Airway epithelial cell (primary cell): Measurements from ENCODE around the gene PLA2G4C. TPM values are rescaled to one million over a fixed set of nuclear protein-coding genes. Genes with fewer than 3 reads are reported as not detected.

Source experiments
- total RNA-seq: library from RNA; depleted of rRNA; stranded (reverse); fragments of >200 nt; gene quantifications from 2 replicates; pipeline ENCODE4 v1.2.3, GENCODE V29; 2015

Gene PLA2G4C
- 0.56 TPM in 1 of 2 replicates, not detected in the other for total RNA-seq

GRCh38 chr19:48110350-48110966, at the start of gene PLA2G4C:
TSS of gene PLA2G4C (minus strand) at chr19:48110817. CDS start at chr19:48106529, 4,288 bp downstream.

GRCh38 chr19:48043675-48044258, 66.8 kb downstream of the PLA2G4C start, which contains the start of gene CABP5:
TSS of gene CABP5 (minus strand) at chr19:48044079. CDS start at chr19:48043922, 157 bp downstream.

Other genes with a start within 250 kb of the PLA2G4C start
- gene SULT2A1, start 224.5 kb downstream of the PLA2G4C start, total RNA-seq, result not detected in 2 replicates
- not detected in 2 replicates for gene BSPH1, start 118.6 kb downstream of the PLA2G4C start, total RNA-seq
- gene ELSPBP1, start 116.2 kb downstream of the PLA2G4C start, total RNA-seq, result not detected in 2 replicates
- gene CABP5, start 66.7 kb downstream of the PLA2G4C start, total RNA-seq, result not detected in 2 replicates
- gene LIG1, start 59.5 kb upstream of the PLA2G4C start, total RNA-seq, result 37.2 and 72.2 TPM in 2 replicates
- gene ZSWIM9, start 59.9 kb upstream of the PLA2G4C start, total RNA-seq, result 1.7 and 2.0 TPM in 2 replicates
- gene CARD8, start 145.1 kb upstream of the PLA2G4C start, total RNA-seq, result 4.5 and 8.3 TPM in 2 replicates
- gene ZNF114, start 159.3 kb upstream of the PLA2G4C start, total RNA-seq, result 0.21 and 0.46 TPM in 2 replicates
- gene EMP3, start 214.7 kb upstream of the PLA2G4C start, total RNA-seq, result 19.0 and 30.5 TPM in 2 replicates